ENCODE measurements around the gene TMEM198. TPM values are rescaled to one million over a fixed set of nuclear protein-coding genes. Genes with fewer than 3 reads are reported as not detected.

The TMEM198 gene
- total and polyA plus RNA-seq, 9 of the 15 experiments (the other 6 are each of a cell fraction or from before 2014, with no cell fraction given) = 0.03 to 3.8 (median 1.0) TPM

GRCh38 chr2:219521066-219521880 lies 22.6 kb upstream of the TMEM198 start (continued):
- TF ChIP-seq CGGBP1 (CRISPR knock-in tag; IDR thresholded peaks at IDR 0.05) = no peak
- TF ChIP-seq FOXA3 (CRISPR knock-in tag; conservative IDR thresholded peaks at IDR 0.05 in 1 of 2, IDR thresholded peaks at IDR 0.05 in 1 of 2) = no peak
- no peak for TF ChIP-seq ZNF57 (CRISPR knock-in tag; IDR thresholded peaks at IDR 0.05)
- no peak for TF ChIP-seq ZC3H11A (IDR thresholded peaks at IDR 0.05; ENCODE audit: low read depth, low read length)
- no peak for TF ChIP-seq MXI1 (IDR thresholded peaks at IDR 0.05; ENCODE audit: low read depth, low read length)
- TF ChIP-seq POLR2G (IDR thresholded peaks at IDR 0.05; ENCODE audit: low read depth, low read length) = peak; percentile 55
- no peak for TF ChIP-seq ZNF766 (CRISPR knock-in tag; conservative IDR thresholded peaks at IDR 0.05)
- no peak for TF ChIP-seq RBM15 (IDR thresholded peaks at IDR 0.05; ENCODE audit: insufficient read depth, low read length)
- no peak for TF ChIP-seq ESRRB (CRISPR knock-in tag; IDR thresholded peaks at IDR 0.05; ENCODE audit: borderline replicate concordance)
- TF ChIP-seq ADNP (tag; IDR thresholded peaks at IDR 0.05) = no peak
- TF ChIP-seq ZBTB12 (CRISPR knock-in tag; IDR thresholded peaks at IDR 0.05) = no peak
- TF ChIP-seq XRCC4 (IDR thresholded peaks at IDR 0.05; ENCODE audit: extremely low read depth, insufficient read depth, insufficient read length) = no peak
- TF ChIP-seq PREB (CRISPR knock-in tag; IDR thresholded peaks at IDR 0.05) = no peak
- no peak for TF ChIP-seq EGR1 (conservative IDR thresholded peaks at IDR 0.05)
- peak in 1 of 2 experiments; percentile 64; a peak in 2 of 4 replicates for TF ChIP-seq HDAC1 (IDR thresholded peaks at IDR 0.05)
- TF ChIP-seq CLOCK (CRISPR knock-in tag; IDR thresholded peaks at IDR 0.05; ENCODE audit: borderline replicate concordance) = no peak
- TF ChIP-seq GMEB1 (CRISPR knock-in tag; IDR thresholded peaks at IDR 0.05) = no peak
- TF ChIP-seq RBFOX2 (IDR thresholded peaks at IDR 0.05; ENCODE audit: low read depth, low read length) = peak; percentile 64; the same call in 1 of the 2 replicates
- no peak for TF ChIP-seq SRSF9 (IDR thresholded peaks at IDR 0.05; ENCODE audit: borderline replicate concordance, low read depth, low read length)
- TF ChIP-seq KDM2B (CRISPR knock-in tag; IDR thresholded peaks at IDR 0.05) = no peak
- TF ChIP-seq ZFP30 (CRISPR knock-in tag; IDR thresholded peaks at IDR 0.05; ENCODE audit: borderline replicate concordance) = no peak

All from K562 (cell line).